ENCODE results near the gene NR2F1-AS1. TPM values are rescaled to one million over a fixed set of nuclear protein-coding genes. Genes with fewer than 3 reads are reported as not detected.

NR2F1-AS1 gene
- total and polyA plus RNA-seq, 9 of the 15 experiments (the other 6 are each of a cell fraction or from before 2014, with no cell fraction given), result not detected

GRCh38 chr5:93415819-93416218 lies 165.2 kb downstream of the NR2F1-AS1 start (continued):
- TF ChIP-seq ZNF263 (CRISPR knock-in tag; IDR thresholded peaks at IDR 0.05; ENCODE audit: borderline replicate concordance) (no peak), FUS (optimal IDR thresholded peaks at IDR 0.05; ENCODE audit: low read depth, low read length) (no peak), CREB3L1 (IDR thresholded peaks at IDR 0.05; ENCODE audit: borderline replicate concordance, low read depth) (no peak)

- Histone ChIP-seq H4K20me1 (replicated peaks; ENCODE audit: control insufficient read depth, insufficient read depth, low read length) (no peaks in the 10 kb centered on the region), H3K27me3 (ENCODE audit: control insufficient read depth in 2 of 2, insufficient read depth in 2 of 2, low read length in 2 of 2) (no peaks in the 10 kb centered on the region), H3K4me3 (no peak overlapping the region), H3K79me2 (ENCODE audit: control insufficient read depth, insufficient read depth, low read length) (no peaks in the 10 kb centered on the region), H3K4me2 (ENCODE audit: insufficient read depth, low read length) (no peak overlapping the region), H3K36me3 (ENCODE audit: control insufficient read depth, insufficient read depth, low read length) (no peaks in the 10 kb centered on the region), H3K9me1 (ENCODE audit: control insufficient read depth, insufficient read depth, low read length) (no peaks in the 10 kb centered on the region), H2AFZ (ENCODE audit: low read depth, low read length) (no peak overlapping the region), H3K9me3 (replicated peaks; ENCODE audit: control insufficient read depth, insufficient read depth, low read depth, low read length) (no peaks in the 10 kb centered on the region), H3K9ac (ENCODE audit: insufficient read depth in 1 of 2, low read depth in 2 of 2, low read length in 2 of 2) (no peak overlapping the region), H3K27ac (ENCODE audit: extremely low read depth, low read depth, low read length) (no peak overlapping the region), H3K4me1 (replicated peaks in 1 of 2; ENCODE audit: control insufficient read depth in 2 of 2, insufficient read depth in 2 of 2, low read length in 2 of 2) (no peaks in the 10 kb centered on the region)
- in situ Hi-C loops (cut with MboI), result no loop called here
- ATAC-seq, result no peak
- POLR2A ChIA-PET, result no interaction called here
- CTCF ChIA-PET (ENCODE audit: low intra/inter-chr PET ratio), result no interaction called here
- TF ChIP-seq NFATC3 (IDR thresholded peaks at IDR 0.05), result no peak
- TF ChIP-seq SLC30A9 (CRISPR knock-in tag; IDR thresholded peaks at IDR 0.05), result no peak
- no peak for TF ChIP-seq ZNF830 (CRISPR knock-in tag; IDR thresholded peaks at IDR 0.05)
- no peak for TF ChIP-seq SETDB1 (IDR thresholded peaks at IDR 0.05; ENCODE audit: low read length)
- TF ChIP-seq NR2C2 (CRISPR knock-in tag; IDR thresholded peaks at IDR 0.05), result no peak
- no peak for TF ChIP-seq NR2C2 (tag; IDR thresholded peaks at IDR 0.05)
- no peak for TF ChIP-seq CC2D1A (IDR thresholded peaks at IDR 0.05)
- no peak for DNase-seq (ENCODE audit: extremely low read depth in 1 of 4, low spot score in 3 of 4)
- no TSS peak for BruUV-seq (replicated peaks)
- FAIRE-seq, result no peak
- intact Hi-C loops (cut with micrococcal nuclease), result no loop called here
- WGBS (ENCODE audit: insufficient coverage, low coverage, missing lambda C conversion rate), result 0% methylated on average over 3 of the region's 3 CpGs
These were observed 169.3 kb downstream of the NR2F1-AS1 start for GRCh38 chr5:93411716-93412115.

All from K562 (cell line).